ENCODE measurements around the gene DIP2A. TPM values are rescaled to one million over a fixed set of nuclear protein-coding genes. Genes with fewer than 3 reads are reported as not detected.

DIP2A gene
- total RNA-seq, 4 donors from 2014 or later, result 25.9 to 57.4 (median 33.3) TPM

- DNase-seq (ENCODE audit: low spot score) (no peak), ATAC-seq (ENCODE audit: low FRiP score) (no peak)
- no peak for TF ChIP-seq CTCF (IDR thresholded peaks at IDR 0.05)
These were observed 45.4 kb upstream of the DIP2A start for GRCh38 chr21:46413365-46413696.

- no peak for TF ChIP-seq CTCF (IDR thresholded peaks at IDR 0.05)
- ATAC-seq (ENCODE audit: low FRiP score) (no peak), DNase-seq (ENCODE audit: low spot score) (no peak)
These were observed 43.8 kb upstream of the DIP2A start for GRCh38 chr21:46414965-46415275.

GRCh38 chr21:46416551-46416950 lies 42.1 kb upstream of the DIP2A start:
- DNase-seq (ENCODE audit: low spot score) (no peak), ATAC-seq (ENCODE audit: low FRiP score) (no peak)
- TF ChIP-seq CTCF (IDR thresholded peaks at IDR 0.05), result no peak

GRCh38 chr21:46418265-46418946 lies 40.3 kb upstream of the DIP2A start:
- no peak for DNase-seq (ENCODE audit: low spot score)
- no peak for ATAC-seq (ENCODE audit: low FRiP score)
- TF ChIP-seq CTCF (IDR thresholded peaks at IDR 0.05), result no peak

- DNase-seq (ENCODE audit: low spot score) (no peak), ATAC-seq (ENCODE audit: low FRiP score) (no peak)
- no peak for TF ChIP-seq CTCF (IDR thresholded peaks at IDR 0.05)
These were observed 38.2 kb upstream of the DIP2A start for GRCh38 chr21:46420241-46421190.

GRCh38 chr21:46421191-46421750 lies 37.4 kb upstream of the DIP2A start:
- ATAC-seq (ENCODE audit: low FRiP score) (no peak), DNase-seq (ENCODE audit: low spot score) (no peak)

More at GRCh38 chr21:46421191-46421750, 37.4 kb upstream of the DIP2A start:
- TF ChIP-seq CTCF (IDR thresholded peaks at IDR 0.05), result no peak
